ENCODE data around the gene ASCL1. TPM values are rescaled to one million over a fixed set of nuclear protein-coding genes. Genes with fewer than 3 reads are reported as not detected.

Gene ASCL1
- total RNA-seq (1 to 10 TPM in 1 of 7 donors, under 1 TPM in 4, not detected in 2; 0.12 to 3.3 (median 0.54) TPM), polyA plus RNA-seq (under 1 TPM; 0.06 to 0.12 TPM)
- long read RNA-seq, donor 1, partial matches to known transcripts, result 1 of 1 reads
- long read RNA-seq, donor 1, other reads (novel, unspliced or antisense), result 0 of 1 reads
- long read RNA-seq, donor 2, transcript ASCL1-201 (2 exons, 2,472 nt), result major isoform, 11 of 11 reads
- long read RNA-seq, donor 2, partial matches to known transcripts, result 0 of 11 reads
- long read RNA-seq, donor 2, other reads (novel, unspliced or antisense), result 0 of 11 reads
- long read RNA-seq, donor 3, result 0 reads

DNA sequence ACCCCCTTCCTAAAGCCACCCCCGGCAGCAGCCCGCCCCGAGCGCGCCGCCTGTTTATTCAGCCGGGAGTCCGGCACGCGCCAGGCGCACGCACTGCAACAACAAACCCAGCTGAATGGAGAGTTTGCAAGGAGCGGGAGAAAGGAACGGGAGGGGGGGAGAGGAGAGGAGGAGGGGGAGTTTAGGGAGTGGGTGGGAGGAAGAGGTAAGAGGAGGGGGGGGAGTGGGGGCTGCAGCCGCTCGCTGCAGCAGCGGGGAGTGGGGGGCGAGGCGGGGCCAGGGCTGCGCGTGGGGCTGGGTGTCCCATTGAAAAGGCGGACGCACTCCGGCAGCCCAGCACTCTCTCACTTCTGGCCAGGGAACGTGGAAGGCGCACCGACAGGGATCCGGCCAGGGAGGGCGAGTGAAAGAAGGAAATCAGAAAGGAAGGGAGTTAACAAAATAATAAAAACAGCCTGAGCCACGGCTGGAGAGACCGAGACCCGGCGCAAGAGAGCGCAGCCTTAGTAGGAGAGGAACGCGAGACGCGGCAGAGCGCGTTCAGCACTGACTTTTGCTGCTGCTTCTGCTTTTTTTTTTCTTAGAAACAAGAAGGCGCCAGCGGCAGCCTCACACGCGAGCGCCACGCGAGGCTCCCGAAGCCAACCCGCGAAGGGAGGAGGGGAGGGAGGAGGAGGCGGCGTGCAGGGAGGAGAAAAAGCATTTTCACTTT lies at the start of gene ASCL1:
Gene ASCL1, plus strand, starts transcription at position 336 of the 712 bp plus-strand sequence. CDS start 571 bp downstream, outside the sequence.
- Histone ChIP-seq H3K27me3 (no peaks in the 10 kb centered on the region), H3K4me3 (peak within 1 kb of the TSS; percentile 13), H3K9me3 (peaks cover 0 to 2% of the 10 kb centered on the region in 2 donors), H3K27ac (no peak within 1 kb of the TSS), H3K36me3 (no peaks in the 10 kb centered on the region), H3K4me1 (ENCODE audit: insufficient read depth) (peaks cover 6% of the 10 kb centered on the region)
- DNase-seq, result peak in 1 of 5 donors; percentile 15
- WGBS, 3 donors, result 1% methylated on average over 52 of the region's 52 CpGs
- intact Hi-C loops (cut with DNase I), result loop anchor here in 1 of 4 donors (10.0 kb wide), 1 partner anchor 597 kb away; no protein-coding TSS in a partner anchor
- TF ChIP-seq EP300 (IDR thresholded peaks at IDR 0.05), result no peak
- TF ChIP-seq, protein P1, sequence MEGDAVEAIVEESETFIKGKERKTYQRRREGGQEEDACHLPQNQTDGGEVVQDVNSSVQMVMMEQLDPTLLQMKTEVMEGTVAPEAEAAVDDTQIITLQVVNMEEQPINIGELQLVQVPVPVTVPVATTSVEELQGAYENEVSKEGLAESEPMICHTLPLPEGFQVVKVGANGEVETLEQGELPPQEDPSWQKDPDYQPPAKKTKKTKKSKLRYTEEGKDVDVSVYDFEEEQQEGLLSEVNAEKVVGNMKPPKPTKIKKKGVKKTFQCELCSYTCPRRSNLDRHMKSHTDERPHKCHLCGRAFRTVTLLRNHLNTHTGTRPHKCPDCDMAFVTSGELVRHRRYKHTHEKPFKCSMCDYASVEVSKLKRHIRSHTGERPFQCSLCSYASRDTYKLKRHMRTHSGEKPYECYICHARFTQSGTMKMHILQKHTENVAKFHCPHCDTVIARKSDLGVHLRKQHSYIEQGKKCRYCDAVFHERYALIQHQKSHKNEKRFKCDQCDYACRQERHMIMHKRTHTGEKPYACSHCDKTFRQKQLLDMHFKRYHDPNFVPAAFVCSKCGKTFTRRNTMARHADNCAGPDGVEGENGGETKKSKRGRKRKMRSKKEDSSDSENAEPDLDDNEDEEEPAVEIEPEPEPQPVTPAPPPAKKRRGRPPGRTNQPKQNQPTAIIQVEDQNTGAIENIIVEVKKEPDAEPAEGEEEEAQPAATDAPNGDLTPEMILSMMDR (IDR thresholded peaks at IDR 0.05), result no peak
- TF ChIP-seq POLR2A (IDR thresholded peaks at IDR 0.05), result no peak

DNA sequence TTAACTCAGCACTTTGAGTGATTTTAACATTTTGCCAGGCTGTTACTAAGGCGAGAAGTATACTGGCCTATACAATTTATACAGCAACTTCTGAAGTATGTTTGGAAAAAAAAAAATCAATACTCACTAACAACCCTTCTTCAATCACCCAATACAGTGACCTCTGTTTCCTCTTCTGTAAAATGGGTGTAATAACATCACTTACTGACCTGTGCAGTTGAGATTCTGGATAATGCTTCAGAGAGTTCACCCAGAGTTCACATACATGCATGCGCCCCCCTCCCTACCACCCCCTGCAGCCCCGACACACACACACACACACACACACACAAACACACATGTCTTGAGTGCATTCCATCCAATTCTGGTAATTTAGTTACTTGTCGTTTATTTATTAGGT lies 49.6 kb upstream of the ASCL1 start:
- intact Hi-C loops (cut with DNase I), result no loop called here
- WGBS, 3 donors, result 74 to 76% (median 76%) methylated on average over 4 of the region's 4 CpGs

DNA sequence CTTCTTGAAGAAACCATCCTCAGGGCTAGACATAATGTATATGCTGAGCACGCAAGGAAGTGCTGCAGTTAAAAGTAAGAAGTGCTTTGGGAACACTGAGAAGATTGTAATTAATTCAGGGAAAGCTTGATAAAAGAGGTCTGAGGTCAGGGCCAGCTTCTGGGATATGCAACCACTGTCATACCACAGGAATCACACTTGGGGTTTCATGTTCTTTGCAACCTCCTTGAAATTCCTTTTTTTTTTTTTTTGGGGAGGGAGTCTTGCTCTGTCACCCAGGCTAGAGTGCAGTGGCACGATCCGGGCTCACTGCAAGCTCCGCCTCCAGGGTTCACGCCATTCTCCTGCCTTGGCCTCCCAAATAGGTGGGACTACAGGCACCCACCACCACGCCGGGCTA lies 47.3 kb upstream of the ASCL1 start:
- Histone ChIP-seq H3K4me1 (ENCODE audit: insufficient read depth) (no peaks in the 10 kb centered on the region), H3K27me3 (no peaks in the 10 kb centered on the region), H3K4me3 (no peak overlapping the region), H3K36me3 (no peaks in the 10 kb centered on the region), H3K9me3 (no peaks in the 10 kb centered on the region), H3K27ac (no peak overlapping the region)
- no peak for DNase-seq
- TF ChIP-seq EP300 (IDR thresholded peaks at IDR 0.05) (no peak), POLR2A (IDR thresholded peaks at IDR 0.05) (no peak)
- TF ChIP-seq, protein P1 (IDR thresholded peaks at IDR 0.05), result no peak
- intact Hi-C loops (cut with DNase I), result no loop called here
- 78 to 83% (median 81%) methylated on average over 7 of the region's 7 CpGs for WGBS, 3 donors

More for the DNA sequence above, 49.6 kb upstream of the ASCL1 start:
- Histone ChIP-seq H3K4me1 (ENCODE audit: insufficient read depth) (no peaks in the 10 kb centered on the region), H3K27ac (no peak overlapping the region), H3K36me3 (no peaks in the 10 kb centered on the region), H3K27me3 (no peaks in the 10 kb centered on the region), H3K9me3 (no peaks in the 10 kb centered on the region), H3K4me3 (no peak overlapping the region)
- DNase-seq, result no peak
- TF ChIP-seq, protein P1 (IDR thresholded peaks at IDR 0.05), result no peak
- TF ChIP-seq POLR2A (IDR thresholded peaks at IDR 0.05), result no peak
- no peak for TF ChIP-seq EP300 (IDR thresholded peaks at IDR 0.05)

DNA sequence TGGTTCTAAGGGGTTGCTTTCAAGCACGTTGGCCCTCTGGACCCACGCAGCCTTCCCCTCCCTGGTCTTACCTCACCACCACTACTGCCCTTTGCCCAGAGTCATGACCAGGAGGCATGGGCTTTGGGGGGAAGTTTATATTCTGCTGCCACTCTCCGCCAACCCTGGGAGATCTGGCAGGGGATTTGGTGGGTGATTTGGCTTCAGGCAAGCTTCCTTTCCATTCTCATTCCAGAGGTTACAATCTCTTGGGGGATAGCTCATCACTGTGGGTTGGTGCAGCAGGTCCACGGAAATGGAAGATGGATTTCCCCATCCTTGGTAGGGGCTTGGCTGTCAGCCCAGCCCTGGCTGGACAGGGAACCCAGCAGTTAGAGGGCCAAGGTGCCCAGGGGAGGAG lies 46.7 kb upstream of the ASCL1 start:
- no peak overlapping the region for H3K4me3 ChIP-seq
- H3K9me3 ChIP-seq, result no peaks in the 10 kb centered on the region
- TF ChIP-seq POLR2A (IDR thresholded peaks at IDR 0.05), result no peak
- H3K27me3 ChIP-seq, result no peaks in the 10 kb centered on the region
- WGBS, 3 donors, result 79 to 90% (median 83%) methylated on average over 4 of the region's 4 CpGs
- H3K4me1 ChIP-seq (ENCODE audit: insufficient read depth), result no peaks in the 10 kb centered on the region
- no peak for DNase-seq
- H3K27ac ChIP-seq, result no peak overlapping the region
- intact Hi-C loops (cut with DNase I), result no loop called here
- H3K36me3 ChIP-seq, result no peaks in the 10 kb centered on the region

DNA sequence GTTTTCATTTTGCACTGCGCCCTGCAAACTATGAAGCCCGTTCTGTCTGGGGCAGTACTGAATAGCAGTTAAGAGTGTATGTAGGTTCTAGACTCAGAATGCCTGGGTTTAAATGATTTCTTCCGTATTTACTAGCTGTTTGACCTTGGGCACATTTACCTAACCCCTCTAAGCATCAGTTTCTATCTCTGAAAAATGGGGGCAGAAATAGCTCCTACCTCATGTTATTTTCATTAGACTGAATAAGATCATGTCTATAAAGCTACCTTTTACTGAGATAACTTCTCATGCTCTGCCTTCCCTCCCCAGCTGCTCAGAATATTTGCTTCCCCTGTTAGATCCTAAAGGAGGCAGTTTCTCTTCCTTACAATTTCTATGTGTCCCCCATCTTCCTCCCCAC lies 46.2 kb upstream of the ASCL1 start:
- WGBS, 3 donors, result 77 to 83% (median 80%) methylated on average over 3 of the region's 3 CpGs
- no peak for DNase-seq
- Histone ChIP-seq H3K4me1 (ENCODE audit: insufficient read depth) (no peaks in the 10 kb centered on the region), H3K27ac (no peak overlapping the region), H3K4me3 (no peak overlapping the region), H3K27me3 (no peaks in the 10 kb centered on the region), H3K9me3 (no peaks in the 10 kb centered on the region), H3K36me3 (no peaks in the 10 kb centered on the region)
- TF ChIP-seq, protein P1 (IDR thresholded peaks at IDR 0.05), result no peak
- no peak for TF ChIP-seq EP300 (IDR thresholded peaks at IDR 0.05)
- no peak for TF ChIP-seq POLR2A (IDR thresholded peaks at IDR 0.05)
- intact Hi-C loops (cut with DNase I), result no loop called here

Measured in ovary (tissue), 10 donors.